Liver (tissue), 9 donors: ENCODE measurements around the gene GPX3. TPM values are rescaled to one million over a fixed set of nuclear protein-coding genes. Genes with fewer than 3 reads are reported as not detected.

ENCODE experiments used
- DNase-seq: peaks from one replicate; pipeline ENCODE4 v3.0.0-alpha.2; 2017; ENCODE audit warnings: low spot score
- H3K27ac ChIP-seq, 2 donors: one replicate each; pipeline ENCODE4 v1.7.0; 2013; ENCODE audit warnings: inconsistent platforms in 2 of 2, low read length in 2 of 2, control low read depth in 1 of 2, low read depth in 1 of 2, mild to moderate bottlenecking in 1 of 2
- H3K27me3 ChIP-seq, 4 donors: one replicate each; pipeline versions ENCODE4 v1.6.1 to v1.7.0; 2013; ENCODE audit warnings: low read length in 3 of 4, inconsistent platforms in 1 of 4, mild to moderate bottlenecking in 1 of 4, moderate library complexity in 1 of 4; ENCODE audit not compliant: control insufficient read depth in 4 of 4, insufficient read depth in 4 of 4
- H3K36me3 ChIP-seq, 4 donors: one replicate each; pipeline versions ENCODE4 v1.6.1 to v1.7.0; 2013; ENCODE audit warnings: low read length in 3 of 4, mild to moderate bottlenecking in 3 of 4, low read depth in 1 of 4, moderate library complexity in 1 of 4; ENCODE audit not compliant: control insufficient read depth in 4 of 4, insufficient read depth in 3 of 4
- H3K4me1 ChIP-seq, 4 donors: one replicate each; pipeline versions ENCODE4 v1.6.1 to v1.7.0; 2013; ENCODE audit warnings: low read length in 3 of 4, mild to moderate bottlenecking in 3 of 4, moderate library complexity in 1 of 4; ENCODE audit not compliant: control insufficient read depth in 4 of 4, insufficient read depth in 4 of 4
- H3K4me3 ChIP-seq, 3 donors: one replicate each; pipeline versions ENCODE4 v1.6.1 to v1.7.0; 2013; ENCODE audit warnings: low read length in 3 of 3, control low read depth in 1 of 3, low read depth in 1 of 3, mild to moderate bottlenecking in 1 of 3
- H3K9ac ChIP-seq, 2 donors: one replicate each; pipeline ENCODE4 v1.7.0; 2013; ENCODE audit warnings: low read length in 2 of 2, mild to moderate bottlenecking in 2 of 2, moderate library complexity in 2 of 2, control low read depth in 1 of 2, low read depth in 1 of 2
- H3K9me3 ChIP-seq, 4 donors: one replicate each; pipeline versions ENCODE4 v1.6.1 to v1.7.0; 2013; ENCODE audit warnings: low read length in 3 of 4; ENCODE audit not compliant: control insufficient read depth in 4 of 4
- FOXA1 ChIP-seq: IDR thresholded peaks from 2 replicates; pipeline ENCODE4 v1.6.1; 2016; ENCODE audit warnings: antibody characterized with exemption
- FOXA2 ChIP-seq: IDR thresholded peaks from 2 replicates; pipeline ENCODE4 v1.6.1; 2016; ENCODE audit warnings: antibody characterized with exemption
- GABPA ChIP-seq, 2 donors: IDR thresholded peaks in 1 of 2; conservative IDR thresholded peaks in 1 of 2; 2 replicates each; pipeline ENCODE4 v1.6.1; 2016; ENCODE audit warnings: antibody characterized with exemption in 2 of 2, mild to moderate bottlenecking in 1 of 2, moderate library complexity in 1 of 2
- HNF4A ChIP-seq, 2 donors: conservative IDR thresholded peaks; 2 replicates each; pipeline ENCODE4 v1.6.1; 2016; ENCODE audit warnings: antibody characterized with exemption in 2 of 2, mild to moderate bottlenecking in 2 of 2
- HNF4G ChIP-seq: IDR thresholded peaks from 2 replicates; pipeline ENCODE4 v1.6.1; 2016; ENCODE audit warnings: antibody characterized with exemption
- JUND ChIP-seq, 2 donors: IDR thresholded peaks; 2 replicates each; pipeline ENCODE4 v1.6.1; 2016; ENCODE audit warnings: antibody characterized with exemption in 2 of 2
- NR2F2 ChIP-seq: IDR thresholded peaks from 2 replicates; pipeline ENCODE4 v1.6.1; 2016; ENCODE audit warnings: antibody characterized with exemption
- RAD21 ChIP-seq, 2 donors: IDR thresholded peaks; 2 replicates each; pipeline ENCODE4 v1.6.1; 2016; ENCODE audit warnings: antibody characterized with exemption in 2 of 2, mild to moderate bottlenecking in 2 of 2
- RXRA ChIP-seq, 2 donors: IDR thresholded peaks; 2 replicates each; pipeline ENCODE4 v1.6.1; 2017 to 2018; ENCODE audit warnings: antibody characterized with exemption in 2 of 2, mild to moderate bottlenecking in 1 of 2
- TAF1 ChIP-seq: conservative IDR thresholded peaks from 2 replicates; pipeline ENCODE4 v1.6.1; 2016; ENCODE audit warnings: antibody characterized with exemption, mild to moderate bottlenecking
- YY1 ChIP-seq: IDR thresholded peaks from 2 replicates; pipeline ENCODE4 v1.6.1; 2016; ENCODE audit warnings: antibody characterized with exemption, mild to moderate bottlenecking
- WGBS: extraction: QIAGEN DNeasy Blood & Tissue Kit; methylation state at CpG from one replicate; pipeline ENCODE4 v1.1.7; 2013; 5-methylcytosine and 5-hydroxymethylcytosine counted together
- polyA plus RNA-seq, 2 donors: library from polyadenylated mRNA; stranded (reverse) in 1 of 2; unstranded in 1 of 2; fragments of 200-250 nt in 1 of 2; fragments of >200 nt in 1 of 2; fragmentation: Nextera tagmentation in 1 of 2; extraction: Ambion mirVana in 1 of 2; gene quantifications; one replicate each; pipeline versions ENCODE4 v1.2.1 to v1.2.3, GENCODE V29; 2013 to 2015
- total RNA-seq, 2 donors: library from RNA; depleted of rRNA; stranded (reverse); fragments of >200 nt; gene quantifications; one replicate each; pipeline ENCODE4 v1.2.3, GENCODE V29; 2014
- TF ChIP-seq, protein P1 (sequence below): IDR thresholded peaks from 2 replicates; pipeline ENCODE4 v1.6.1; 2016; ENCODE audit warnings: antibody characterized with exemption
- TF ChIP-seq, protein P2 (sequence below): IDR thresholded peaks from 2 replicates; pipeline ENCODE4 v1.6.1; 2016; ENCODE audit warnings: antibody characterized with exemption, mild to moderate bottlenecking
- TF ChIP-seq, protein P3 (sequence below): IDR thresholded peaks from 2 replicates; pipeline ENCODE4 v1.6.1; 2016; ENCODE audit warnings: antibody characterized with exemption
- TF ChIP-seq, protein P4 (sequence below): fragments of 150-350 bp; IDR thresholded peaks from 2 replicates; pipeline ENCODE4 v1.5.1; 2017; ENCODE audit warnings: improper control_type of control experiment, low read depth, low read length; ENCODE audit not compliant: missing input control
- TF ChIP-seq, protein P5 (sequence below): IDR thresholded peaks from 2 replicates; pipeline ENCODE4 v1.6.1; 2016; ENCODE audit warnings: antibody characterized with exemption
- donor health status: healthy.
- donor health status: healthy.
- donor health status: healthy.
- donor health status: healthy.
- donor health status: healthy.

GPX3 gene
- total and polyA plus RNA-seq, 4 donors = 72.9 to 878 (median 237) TPM

DNA sequence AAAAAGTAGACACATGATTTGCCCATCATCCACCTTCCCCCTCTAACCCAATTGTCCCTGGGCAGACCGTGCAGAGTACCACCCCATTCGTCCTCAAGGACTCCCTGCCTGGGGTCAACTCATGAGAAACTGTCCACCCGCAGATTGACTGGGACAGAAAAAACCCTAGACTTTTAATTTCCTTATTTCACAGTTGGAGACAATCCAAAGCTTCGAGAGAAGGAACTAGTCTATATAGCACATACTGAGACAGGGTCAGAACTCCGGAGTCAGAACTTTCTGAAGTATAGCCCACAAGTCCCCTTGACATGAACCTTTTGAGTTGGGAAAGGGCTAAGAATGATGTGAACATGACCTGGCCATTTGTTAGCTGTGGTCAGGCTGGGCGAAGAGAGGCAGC, 7.5 kb upstream of the GPX3 start:
- Histone ChIP-seq H3K4me1 (peaks cover 11 to 36% (median 31%) of the 10 kb centered on the region in 4 donors), H3K27me3 (no peaks in the 10 kb centered on the region), H3K36me3 (no peaks in the 10 kb centered on the region), H3K9me3 (no peaks in the 10 kb centered on the region), H3K27ac (no peak overlapping the region), H3K4me3 (no peak overlapping the region), H3K9ac (no peak overlapping the region)
- 84% methylated on average over 6 of the region's 6 CpGs for WGBS
- TF ChIP-seq GABPA (IDR thresholded peaks at IDR 0.05 in 1 of 2, conservative IDR thresholded peaks at IDR 0.05 in 1 of 2) (no peak), FOXA2 (no peak), FOXA1 (no peak), RXRA (IDR thresholded peaks at IDR 0.05) (no peak), HNF4A (conservative IDR thresholded peaks at IDR 0.05) (no peak), JUND (IDR thresholded peaks at IDR 0.05) (no peak), HNF4G (no peak), YY1 (no peak), TAF1 (no peak), RAD21 (IDR thresholded peaks at IDR 0.05) (no peak), NR2F2 (no peak)
- TF ChIP-seq, protein P1, sequence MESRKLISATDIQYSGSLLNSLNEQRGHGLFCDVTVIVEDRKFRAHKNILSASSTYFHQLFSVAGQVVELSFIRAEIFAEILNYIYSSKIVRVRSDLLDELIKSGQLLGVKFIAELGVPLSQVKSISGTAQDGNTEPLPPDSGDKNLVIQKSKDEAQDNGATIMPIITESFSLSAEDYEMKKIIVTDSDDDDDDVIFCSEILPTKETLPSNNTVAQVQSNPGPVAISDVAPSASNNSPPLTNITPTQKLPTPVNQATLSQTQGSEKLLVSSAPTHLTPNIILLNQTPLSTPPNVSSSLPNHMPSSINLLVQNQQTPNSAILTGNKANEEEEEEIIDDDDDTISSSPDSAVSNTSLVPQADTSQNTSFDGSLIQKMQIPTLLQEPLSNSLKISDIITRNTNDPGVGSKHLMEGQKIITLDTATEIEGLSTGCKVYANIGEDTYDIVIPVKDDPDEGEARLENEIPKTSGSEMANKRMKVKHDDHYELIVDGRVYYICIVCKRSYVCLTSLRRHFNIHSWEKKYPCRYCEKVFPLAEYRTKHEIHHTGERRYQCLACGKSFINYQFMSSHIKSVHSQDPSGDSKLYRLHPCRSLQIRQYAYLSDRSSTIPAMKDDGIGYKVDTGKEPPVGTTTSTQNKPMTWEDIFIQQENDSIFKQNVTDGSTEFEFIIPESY = no peak
- TF ChIP-seq, protein P2, sequence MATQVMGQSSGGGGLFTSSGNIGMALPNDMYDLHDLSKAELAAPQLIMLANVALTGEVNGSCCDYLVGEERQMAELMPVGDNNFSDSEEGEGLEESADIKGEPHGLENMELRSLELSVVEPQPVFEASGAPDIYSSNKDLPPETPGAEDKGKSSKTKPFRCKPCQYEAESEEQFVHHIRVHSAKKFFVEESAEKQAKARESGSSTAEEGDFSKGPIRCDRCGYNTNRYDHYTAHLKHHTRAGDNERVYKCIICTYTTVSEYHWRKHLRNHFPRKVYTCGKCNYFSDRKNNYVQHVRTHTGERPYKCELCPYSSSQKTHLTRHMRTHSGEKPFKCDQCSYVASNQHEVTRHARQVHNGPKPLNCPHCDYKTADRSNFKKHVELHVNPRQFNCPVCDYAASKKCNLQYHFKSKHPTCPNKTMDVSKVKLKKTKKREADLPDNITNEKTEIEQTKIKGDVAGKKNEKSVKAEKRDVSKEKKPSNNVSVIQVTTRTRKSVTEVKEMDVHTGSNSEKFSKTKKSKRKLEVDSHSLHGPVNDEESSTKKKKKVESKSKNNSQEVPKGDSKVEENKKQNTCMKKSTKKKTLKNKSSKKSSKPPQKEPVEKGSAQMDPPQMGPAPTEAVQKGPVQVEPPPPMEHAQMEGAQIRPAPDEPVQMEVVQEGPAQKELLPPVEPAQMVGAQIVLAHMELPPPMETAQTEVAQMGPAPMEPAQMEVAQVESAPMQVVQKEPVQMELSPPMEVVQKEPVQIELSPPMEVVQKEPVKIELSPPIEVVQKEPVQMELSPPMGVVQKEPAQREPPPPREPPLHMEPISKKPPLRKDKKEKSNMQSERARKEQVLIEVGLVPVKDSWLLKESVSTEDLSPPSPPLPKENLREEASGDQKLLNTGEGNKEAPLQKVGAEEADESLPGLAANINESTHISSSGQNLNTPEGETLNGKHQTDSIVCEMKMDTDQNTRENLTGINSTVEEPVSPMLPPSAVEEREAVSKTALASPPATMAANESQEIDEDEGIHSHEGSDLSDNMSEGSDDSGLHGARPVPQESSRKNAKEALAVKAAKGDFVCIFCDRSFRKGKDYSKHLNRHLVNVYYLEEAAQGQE = no peak
- TF ChIP-seq, protein P3, sequence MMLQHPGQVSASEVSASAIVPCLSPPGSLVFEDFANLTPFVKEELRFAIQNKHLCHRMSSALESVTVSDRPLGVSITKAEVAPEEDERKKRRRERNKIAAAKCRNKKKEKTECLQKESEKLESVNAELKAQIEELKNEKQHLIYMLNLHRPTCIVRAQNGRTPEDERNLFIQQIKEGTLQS = no peak
- TF ChIP-seq, protein P4, sequence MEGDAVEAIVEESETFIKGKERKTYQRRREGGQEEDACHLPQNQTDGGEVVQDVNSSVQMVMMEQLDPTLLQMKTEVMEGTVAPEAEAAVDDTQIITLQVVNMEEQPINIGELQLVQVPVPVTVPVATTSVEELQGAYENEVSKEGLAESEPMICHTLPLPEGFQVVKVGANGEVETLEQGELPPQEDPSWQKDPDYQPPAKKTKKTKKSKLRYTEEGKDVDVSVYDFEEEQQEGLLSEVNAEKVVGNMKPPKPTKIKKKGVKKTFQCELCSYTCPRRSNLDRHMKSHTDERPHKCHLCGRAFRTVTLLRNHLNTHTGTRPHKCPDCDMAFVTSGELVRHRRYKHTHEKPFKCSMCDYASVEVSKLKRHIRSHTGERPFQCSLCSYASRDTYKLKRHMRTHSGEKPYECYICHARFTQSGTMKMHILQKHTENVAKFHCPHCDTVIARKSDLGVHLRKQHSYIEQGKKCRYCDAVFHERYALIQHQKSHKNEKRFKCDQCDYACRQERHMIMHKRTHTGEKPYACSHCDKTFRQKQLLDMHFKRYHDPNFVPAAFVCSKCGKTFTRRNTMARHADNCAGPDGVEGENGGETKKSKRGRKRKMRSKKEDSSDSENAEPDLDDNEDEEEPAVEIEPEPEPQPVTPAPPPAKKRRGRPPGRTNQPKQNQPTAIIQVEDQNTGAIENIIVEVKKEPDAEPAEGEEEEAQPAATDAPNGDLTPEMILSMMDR = no peak
- TF ChIP-seq, protein P5, sequence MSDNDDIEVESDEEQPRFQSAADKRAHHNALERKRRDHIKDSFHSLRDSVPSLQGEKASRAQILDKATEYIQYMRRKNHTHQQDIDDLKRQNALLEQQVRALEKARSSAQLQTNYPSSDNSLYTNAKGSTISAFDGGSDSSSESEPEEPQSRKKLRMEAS = no peak
- DNase-seq = no peak
